Upper lobe of left lung (tissue), 4 donors: ENCODE measurements around the gene FOXL1.

Source experiments
- POLR2A ChIP-seq, 4 donors: fragments of 450-650 bp; IDR thresholded peaks; one replicate each; pipeline ENCODE4 v1.5.1; 2016 to 2017; ENCODE audit warnings: antibody characterized with exemption in 4 of 4, mild to moderate bottlenecking in 2 of 4
- POLR2AphosphoS5 ChIP-seq, 2 donors: sonication (generic); formaldehyde crosslinking; IDR thresholded peaks; one replicate each; pipeline ENCODE4 v1.5.1; 2017; ENCODE audit warnings: antibody characterized with exemption in 2 of 2
- TF ChIP-seq, protein P1 (sequence below), 6 experiments: fragments of 450-650 bp in 4 of 6; fragments of 200-600 bp in 2 of 6; sonication (generic) in 2 of 6; IDR thresholded peaks; one replicate each; pipeline ENCODE4 v1.5.1; 2016 to 2019; ENCODE audit warnings: antibody characterized with exemption in 6 of 6

GRCh38 chr16:86626284-86626683 is 47.9 kb downstream of the FOXL1 start:
- no peak for TF ChIP-seq POLR2AphosphoS5 (IDR thresholded peaks at IDR 0.05)
- TF ChIP-seq POLR2A (IDR thresholded peaks at IDR 0.05): no peak
- TF ChIP-seq, protein P1, sequence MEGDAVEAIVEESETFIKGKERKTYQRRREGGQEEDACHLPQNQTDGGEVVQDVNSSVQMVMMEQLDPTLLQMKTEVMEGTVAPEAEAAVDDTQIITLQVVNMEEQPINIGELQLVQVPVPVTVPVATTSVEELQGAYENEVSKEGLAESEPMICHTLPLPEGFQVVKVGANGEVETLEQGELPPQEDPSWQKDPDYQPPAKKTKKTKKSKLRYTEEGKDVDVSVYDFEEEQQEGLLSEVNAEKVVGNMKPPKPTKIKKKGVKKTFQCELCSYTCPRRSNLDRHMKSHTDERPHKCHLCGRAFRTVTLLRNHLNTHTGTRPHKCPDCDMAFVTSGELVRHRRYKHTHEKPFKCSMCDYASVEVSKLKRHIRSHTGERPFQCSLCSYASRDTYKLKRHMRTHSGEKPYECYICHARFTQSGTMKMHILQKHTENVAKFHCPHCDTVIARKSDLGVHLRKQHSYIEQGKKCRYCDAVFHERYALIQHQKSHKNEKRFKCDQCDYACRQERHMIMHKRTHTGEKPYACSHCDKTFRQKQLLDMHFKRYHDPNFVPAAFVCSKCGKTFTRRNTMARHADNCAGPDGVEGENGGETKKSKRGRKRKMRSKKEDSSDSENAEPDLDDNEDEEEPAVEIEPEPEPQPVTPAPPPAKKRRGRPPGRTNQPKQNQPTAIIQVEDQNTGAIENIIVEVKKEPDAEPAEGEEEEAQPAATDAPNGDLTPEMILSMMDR (IDR thresholded peaks at IDR 0.05): no peak
